DND-41 (cell line): ENCODE results near the gene GGCT.

Experiments used
- ATAC-seq: fragments of 200-7000 bp; cut with Tn5 transposase; 3 replicates; pipeline ENCODE4 v1.9.1; 2021; ENCODE audit warnings: low read depth; ENCODE audit not compliant: insufficient read depth
- DNase-seq: peaks from one replicate; pipeline ENCODE4 v3.0.0-alpha.2; 2020
- H2AFZ ChIP-seq: 2 replicates; pipeline ENCODE4 v1.6.0; 2012; ENCODE audit warnings: low read depth, low read length
- H3K27ac ChIP-seq: 2 replicates; pipeline ENCODE4 v1.5.1; 2012; ENCODE audit warnings: low read length, inconsistent platforms
- H3K27me3 ChIP-seq: fragments of 200-600 bp; sonication (generic); 2 replicates; pipeline ENCODE4 v1.6.0; 2012; ENCODE audit warnings: low read length, mild to moderate bottlenecking, inconsistent platforms; ENCODE audit not compliant: insufficient read depth, poor library complexity
- H3K36me3 ChIP-seq: 2 replicates; pipeline ENCODE4 v1.5.1; 2012; ENCODE audit warnings: low read length, inconsistent platforms; ENCODE audit not compliant: insufficient read depth
- H3K4me1 ChIP-seq: 2 replicates; pipeline ENCODE4 v1.5.1; 2012; ENCODE audit warnings: mild to moderate bottlenecking, low read length; ENCODE audit not compliant: insufficient read depth
- H3K4me2 ChIP-seq: 2 replicates; pipeline ENCODE4 v1.6.0; 2012; ENCODE audit warnings: mild to moderate bottlenecking, moderate library complexity, low read length, inconsistent platforms; ENCODE audit not compliant: insufficient read depth
- H3K4me3 ChIP-seq, 2 experiments: fragments of 200-600 bp in 1 of 2; shearing (Covaris generic) in 1 of 2; 2 replicates each; pipeline ENCODE4 v1.5.1; 2012 to 2016; ENCODE audit warnings: inconsistent platforms in 2 of 2, low read length in 2 of 2, mild to moderate bottlenecking in 2 of 2, low read depth in 1 of 2, moderate library complexity in 1 of 2
- H3K79me2 ChIP-seq: 2 replicates; pipeline ENCODE4 v1.6.0; 2012; ENCODE audit warnings: low read length, inconsistent platforms; ENCODE audit not compliant: insufficient read depth
- H3K9ac ChIP-seq: 2 replicates; pipeline ENCODE4 v1.6.0; 2012; ENCODE audit warnings: low read depth, mild to moderate bottlenecking, inconsistent platforms, low read length, moderate library complexity
- H3K9me3 ChIP-seq: 2 replicates; pipeline ENCODE4 v1.5.1; 2012; ENCODE audit warnings: low read length, moderate library complexity, mild to moderate bottlenecking, inconsistent platforms; ENCODE audit not compliant: insufficient read depth, severe bottlenecking
- H4K20me1 ChIP-seq: 2 replicates; pipeline ENCODE4 v1.6.0; 2012; ENCODE audit warnings: low read length; ENCODE audit not compliant: insufficient read depth
- EZH2 ChIP-seq: IDR thresholded peaks from 3 replicates; pipeline ENCODE4 v1.6.1; 2012; ENCODE audit warnings: borderline replicate concordance, low read depth, mild to moderate bottlenecking, moderate library complexity, low read length, inconsistent platforms; ENCODE audit not compliant: severe bottlenecking
- TF ChIP-seq, protein P1 (sequence below): IDR thresholded peaks from 2 replicates; pipeline ENCODE4 v1.5.1; 2012; ENCODE audit warnings: borderline replicate concordance, low read length, moderate library complexity, mild to moderate bottlenecking; ENCODE audit not compliant: poor library complexity, severe bottlenecking; ENCODE audit errors: extremely low read depth

Gene GGCT

DNA sequence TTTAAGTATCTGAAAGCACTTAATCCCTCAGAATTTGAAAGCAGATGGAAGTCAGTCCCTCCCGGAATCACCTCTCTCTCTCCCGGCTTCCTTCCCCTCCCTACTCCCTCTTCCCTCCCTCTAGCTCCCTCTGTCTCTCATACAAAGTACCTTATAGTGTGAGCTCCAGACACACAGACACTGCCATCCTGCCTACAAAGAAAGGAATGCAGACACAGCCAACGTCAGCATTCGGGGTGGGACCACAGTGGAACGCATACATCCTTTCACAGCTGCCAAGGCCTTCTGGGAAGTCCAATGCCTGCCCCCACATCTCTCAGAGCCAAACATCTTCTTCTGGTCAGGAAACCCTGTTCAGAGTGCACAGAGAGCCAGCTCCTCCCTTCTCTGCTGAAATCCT, 35.3 kb downstream of the GGCT start:
- Histone ChIP-seq H3K4me1 (no peaks in the 10 kb centered on the region), H3K27ac (no peak overlapping the region), H3K9ac (no peak overlapping the region), H3K27me3 (no peaks in the 10 kb centered on the region), H4K20me1 (peaks cover 32% of the 10 kb centered on the region), H3K4me2 (no peak overlapping the region), H3K79me2 (peaks cover 80% of the 10 kb centered on the region), H2AFZ (no peak overlapping the region), H3K4me3 (no peak overlapping the region), H3K36me3 (peaks cover 7% of the 10 kb centered on the region; the same call in 1 of the 2 replicates), H3K9me3 (no peaks in the 10 kb centered on the region)
- ATAC-seq (no peak), DNase-seq (no peak)
- no peak for TF ChIP-seq EZH2
- TF ChIP-seq, protein P1, sequence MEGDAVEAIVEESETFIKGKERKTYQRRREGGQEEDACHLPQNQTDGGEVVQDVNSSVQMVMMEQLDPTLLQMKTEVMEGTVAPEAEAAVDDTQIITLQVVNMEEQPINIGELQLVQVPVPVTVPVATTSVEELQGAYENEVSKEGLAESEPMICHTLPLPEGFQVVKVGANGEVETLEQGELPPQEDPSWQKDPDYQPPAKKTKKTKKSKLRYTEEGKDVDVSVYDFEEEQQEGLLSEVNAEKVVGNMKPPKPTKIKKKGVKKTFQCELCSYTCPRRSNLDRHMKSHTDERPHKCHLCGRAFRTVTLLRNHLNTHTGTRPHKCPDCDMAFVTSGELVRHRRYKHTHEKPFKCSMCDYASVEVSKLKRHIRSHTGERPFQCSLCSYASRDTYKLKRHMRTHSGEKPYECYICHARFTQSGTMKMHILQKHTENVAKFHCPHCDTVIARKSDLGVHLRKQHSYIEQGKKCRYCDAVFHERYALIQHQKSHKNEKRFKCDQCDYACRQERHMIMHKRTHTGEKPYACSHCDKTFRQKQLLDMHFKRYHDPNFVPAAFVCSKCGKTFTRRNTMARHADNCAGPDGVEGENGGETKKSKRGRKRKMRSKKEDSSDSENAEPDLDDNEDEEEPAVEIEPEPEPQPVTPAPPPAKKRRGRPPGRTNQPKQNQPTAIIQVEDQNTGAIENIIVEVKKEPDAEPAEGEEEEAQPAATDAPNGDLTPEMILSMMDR: no peak

DNA sequence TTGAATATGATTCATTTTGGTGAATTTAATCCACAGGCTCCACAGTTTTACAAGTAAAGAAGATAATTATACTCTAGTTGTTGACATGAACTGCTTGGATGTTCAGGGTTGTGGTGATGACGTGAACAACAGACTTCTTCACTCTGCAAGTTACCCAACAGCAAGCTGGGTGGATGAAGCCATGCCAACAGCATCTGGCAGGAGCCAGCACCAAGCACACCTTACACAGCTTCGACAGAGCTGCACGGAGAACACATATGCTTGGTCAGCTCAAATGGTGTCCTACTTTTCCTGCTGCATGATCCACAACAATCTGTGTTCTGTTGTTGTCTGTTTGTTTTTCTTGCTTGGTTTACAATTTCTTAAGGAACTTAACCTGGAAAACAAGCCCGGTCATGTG, 35.8 kb downstream of the GGCT start:
- Histone ChIP-seq H3K4me3 (no peak overlapping the region), H3K4me1 (no peaks in the 10 kb centered on the region), H3K9ac (no peak overlapping the region), H3K9me3 (no peaks in the 10 kb centered on the region), H3K27me3 (no peaks in the 10 kb centered on the region), H2AFZ (no peak overlapping the region), H3K4me2 (no peak overlapping the region), H3K79me2 (peaks cover 79% of the 10 kb centered on the region), H3K27ac (no peak overlapping the region), H4K20me1 (peaks cover 36% of the 10 kb centered on the region), H3K36me3 (peaks cover 7% of the 10 kb centered on the region; the same call in 1 of the 2 replicates)
- ATAC-seq: no peak
- DNase-seq: no peak
- TF ChIP-seq, protein P1: no peak
- TF ChIP-seq EZH2: no peak

DNA sequence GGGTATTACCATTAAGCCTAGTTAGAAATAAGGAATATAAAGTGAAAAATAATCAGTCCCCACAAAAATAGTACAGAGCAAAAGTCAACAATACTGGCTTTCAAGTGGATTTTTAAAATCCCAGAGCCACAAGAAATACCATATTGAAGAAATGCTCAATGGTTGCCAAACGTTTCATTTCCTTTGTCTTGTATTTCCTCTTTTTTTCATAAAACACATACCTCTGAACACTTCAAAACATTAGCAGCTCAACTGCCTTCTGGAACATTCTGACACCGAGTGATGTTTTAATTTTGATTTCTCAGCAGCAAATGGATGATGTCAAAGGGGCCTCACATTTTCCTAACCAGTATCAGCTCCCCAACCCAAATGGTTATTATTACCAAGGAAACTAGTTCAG, 36.6 kb downstream of the GGCT start:
- Histone ChIP-seq H3K4me3 (no peak overlapping the region), H3K27me3 (no peaks in the 10 kb centered on the region), H3K36me3 (peaks cover 7% of the 10 kb centered on the region; the same call in 1 of the 2 replicates), H2AFZ (no peak overlapping the region), H3K4me1 (no peaks in the 10 kb centered on the region), H3K9ac (no peak overlapping the region), H4K20me1 (peaks cover 36% of the 10 kb centered on the region), H3K4me2 (no peak overlapping the region), H3K9me3 (no peaks in the 10 kb centered on the region), H3K79me2 (peaks cover 72% of the 10 kb centered on the region), H3K27ac (no peak overlapping the region)
- TF ChIP-seq EZH2: no peak
- TF ChIP-seq, protein P1: no peak
- DNase-seq: no peak
- no peak for ATAC-seq

DNA sequence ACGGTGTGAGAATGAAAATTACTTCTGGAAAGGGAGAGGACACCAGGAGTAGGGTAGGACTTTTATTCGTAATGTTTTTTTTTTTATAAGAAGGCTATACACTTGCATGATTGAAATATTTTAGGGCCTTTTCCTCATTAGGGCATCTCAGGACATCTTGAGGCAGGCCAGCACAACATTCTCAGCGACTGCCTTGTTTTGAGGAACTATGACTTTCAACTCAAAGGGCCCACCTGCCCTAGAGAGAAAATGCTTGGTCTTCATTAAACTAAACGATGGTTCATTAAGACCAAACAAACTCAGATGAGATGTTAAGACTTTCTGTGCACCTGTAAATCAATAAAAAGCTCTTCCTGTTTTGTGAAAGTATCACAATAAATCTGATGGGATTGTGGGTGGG, 37.4 kb downstream of the GGCT start:
- no peak overlapping the region for H3K27ac ChIP-seq
- H3K36me3 ChIP-seq: peaks cover 7% of the 10 kb centered on the region; the same call in 1 of the 2 replicates
- peaks cover 67% of the 10 kb centered on the region for H3K79me2 ChIP-seq
- ATAC-seq: no peak
- TF ChIP-seq, protein P1: no peak
- peaks cover 34% of the 10 kb centered on the region for H4K20me1 ChIP-seq
- H3K9me3 ChIP-seq: no peaks in the 10 kb centered on the region
- DNase-seq: no peak
- H3K27me3 ChIP-seq: no peaks in the 10 kb centered on the region
- no peak overlapping the region for H2AFZ ChIP-seq
- H3K4me2 ChIP-seq: no peak overlapping the region
- H3K4me1 ChIP-seq: no peaks in the 10 kb centered on the region
- H3K9ac ChIP-seq: no peak overlapping the region
- H3K4me3 ChIP-seq: no peak overlapping the region
